NCI-H1092 (cell line): Measurements from ENCODE around the gene PARP9.
A peak's percentile ranks its signal among the peaks of the same experiment; 100 is the strongest.
"Not testable (repeated sequence)": the region's sequence is repeated elsewhere in the genome, so short reads cannot be mapped to it uniquely, and the experiment has no call there.

Source experiments
- DNase-seq: peaks from one replicate; lab custom pipeline; 2025; lab: John Stamatoyannopoulos, UW

PARP9 gene

DNA sequence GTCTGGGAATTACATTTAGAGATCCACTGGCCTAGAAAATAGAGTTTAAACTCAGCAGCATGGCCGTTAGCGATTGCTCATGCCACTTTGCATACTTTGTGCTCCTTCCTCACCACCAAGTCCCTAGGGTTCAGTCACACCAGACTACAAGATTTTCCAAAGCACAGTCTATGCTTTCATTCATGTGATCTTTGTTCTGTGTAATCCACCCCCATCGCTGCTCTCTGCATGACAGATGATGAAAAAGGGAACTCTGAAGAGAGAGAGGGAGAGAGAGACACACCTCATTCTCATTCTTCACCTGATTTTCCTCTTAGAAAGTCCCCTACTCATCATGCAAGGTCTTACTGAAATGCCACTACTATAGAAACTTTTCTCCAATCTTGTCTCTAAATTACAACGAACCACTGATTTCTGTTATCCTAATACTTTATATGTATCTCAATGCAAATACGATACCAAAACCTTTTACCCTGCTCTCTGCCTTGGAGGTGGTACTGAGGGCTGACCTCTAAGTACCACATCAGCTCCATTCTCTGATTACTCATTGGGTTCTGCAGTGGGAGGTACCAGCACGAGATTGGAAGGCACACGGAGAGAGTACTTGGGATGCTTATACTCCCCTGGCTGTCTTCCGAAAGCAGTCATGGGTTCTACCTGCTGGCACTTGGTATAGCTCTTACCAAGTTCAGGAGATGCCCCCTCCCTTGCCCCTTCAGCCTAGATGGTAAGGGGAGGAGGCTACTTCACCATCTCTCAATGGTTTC, 12.3 kb upstream of the PARP9 start:
- no peak for DNase-seq

GRCh38 chr3:122572940-122573412, 8.9 kb upstream of the PARP9 start:
- DNase-seq = no peak

GRCh38 chr3:122568755-122569154, 4.7 kb upstream of the PARP9 start:
- no peak for DNase-seq

DNA sequence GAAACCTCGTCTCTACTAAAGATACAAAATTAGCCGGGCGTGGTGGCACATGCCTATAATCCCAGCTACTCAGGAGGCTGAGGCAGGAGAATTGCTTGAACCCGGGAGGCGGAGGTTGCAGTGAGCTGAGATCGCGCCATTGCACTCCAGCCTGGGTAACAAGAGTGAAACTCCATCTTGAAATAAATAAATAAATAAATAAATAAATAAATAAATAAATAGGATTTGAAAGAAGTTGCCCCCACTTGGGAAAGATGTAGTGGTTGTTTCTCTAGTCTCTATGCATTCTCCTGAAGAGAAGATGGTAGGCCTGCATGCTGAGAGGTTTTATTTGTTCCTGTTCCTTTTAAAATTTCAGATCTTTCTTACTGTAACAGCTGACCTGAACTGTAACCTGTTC, 4.0 kb upstream of the PARP9 start:
- DNase-seq = not testable (repeated sequence)

DNA sequence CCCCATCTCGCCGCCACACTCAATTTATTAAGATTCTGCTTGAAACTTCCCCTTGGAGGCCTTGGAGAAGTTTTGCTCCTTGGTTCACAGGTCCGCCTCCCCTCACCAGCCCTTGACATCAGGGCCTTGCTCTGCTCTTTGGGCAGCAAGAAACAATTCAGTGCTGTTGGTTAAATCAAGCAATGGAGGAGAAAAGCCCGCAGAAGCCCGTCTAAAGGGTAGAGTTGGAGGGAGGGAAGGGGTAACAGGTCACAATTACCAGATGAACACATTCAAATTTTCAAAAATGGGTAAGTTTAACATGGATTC, 429 bp downstream of the PARP9 start:
- no peak for DNase-seq

- no peak for DNase-seq
Observed at GRCh38 chr3:122562923-122563716, 980 bp downstream of the PARP9 start.

GRCh38 chr3:122560680-122561079, 3.4 kb downstream of the PARP9 start:
- peak; percentile 23 for DNase-seq

DNA sequence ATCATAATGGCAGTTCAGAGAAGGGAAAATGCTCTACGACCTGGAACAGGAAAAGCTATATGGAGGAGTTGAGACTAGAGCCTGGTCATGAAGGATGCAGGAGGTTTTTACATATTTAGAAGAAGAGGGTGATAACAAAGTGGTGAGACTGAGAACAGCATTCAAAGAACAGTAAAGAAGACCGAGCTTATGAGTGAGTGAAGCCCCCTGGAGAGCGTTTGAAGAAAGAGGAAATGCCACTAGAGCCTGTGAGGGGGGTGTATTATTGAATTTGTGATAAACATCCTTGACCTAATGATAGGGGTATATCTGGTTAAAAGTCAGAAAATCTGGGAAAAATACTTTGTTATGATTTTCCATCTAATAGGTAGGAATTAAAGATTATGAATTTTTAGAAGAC, 4.2 kb downstream of the PARP9 start:
- no peak for DNase-seq

DNA sequence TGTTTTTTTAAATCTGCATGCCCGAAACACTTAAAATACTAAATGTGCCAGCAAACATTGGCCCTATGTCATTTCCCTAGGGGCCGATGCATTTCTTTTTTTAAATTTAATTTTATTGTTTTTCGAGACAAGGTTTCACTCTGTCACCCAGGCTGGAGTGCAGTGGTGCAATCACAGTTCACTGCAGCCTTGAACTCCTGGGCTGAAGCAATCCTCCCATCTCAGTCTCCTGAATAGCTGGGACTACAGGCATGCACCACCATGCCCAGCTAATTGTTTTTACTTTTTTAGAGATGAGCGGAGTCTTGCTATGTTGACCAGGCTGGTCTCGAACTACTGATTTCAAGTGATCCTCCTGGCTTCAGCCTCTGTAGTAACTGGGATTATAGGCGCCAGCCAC, 5.5 kb downstream of the PARP9 start:
- DNase-seq = no peak

DNA sequence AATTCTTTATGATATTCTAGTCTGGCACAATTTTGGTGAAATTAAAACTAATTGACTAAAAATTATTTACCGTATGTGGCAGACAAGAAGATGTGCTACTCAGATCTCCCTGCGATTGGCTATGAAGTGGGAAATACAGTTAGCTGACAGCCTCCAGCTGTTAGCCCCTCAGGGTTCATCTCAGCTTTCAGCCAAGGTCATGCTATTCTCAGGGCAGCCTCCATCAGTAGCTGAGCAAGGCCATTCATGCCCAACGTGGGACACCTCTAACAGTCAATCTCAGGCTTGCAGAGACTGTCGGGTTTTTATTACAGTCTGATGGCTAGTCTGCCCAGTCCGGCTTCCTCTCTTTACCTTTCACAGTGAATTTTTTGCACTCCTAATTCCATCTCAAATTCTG, 6.7 kb downstream of the PARP9 start:
- no peak for DNase-seq

GRCh38 chr3:122555275-122556071, 8.6 kb downstream of the PARP9 start:
- no peak for DNase-seq

DNA sequence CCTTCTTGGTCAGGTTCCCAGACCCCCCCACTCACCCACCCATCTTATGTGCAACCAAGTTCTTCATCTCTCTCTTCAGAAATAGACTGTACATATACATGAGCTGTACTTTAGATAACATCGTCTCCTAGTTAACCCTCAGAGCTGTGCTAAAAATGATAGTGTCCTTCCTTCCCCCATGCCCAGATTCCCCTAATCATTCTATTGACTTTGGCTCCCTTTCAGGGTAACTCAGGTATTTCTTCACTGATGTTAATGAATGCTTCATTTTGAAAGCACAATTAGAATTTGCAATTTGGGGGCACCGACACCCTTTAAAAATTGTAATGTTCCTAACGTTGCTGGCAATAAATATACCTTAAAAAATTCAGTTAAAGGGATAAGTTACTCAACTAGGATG, 10.9 kb downstream of the PARP9 start:
- no peak for DNase-seq

GRCh38 chr3:122548619-122549018, 15.5 kb downstream of the PARP9 start:
- DNase-seq = no peak

DNA sequence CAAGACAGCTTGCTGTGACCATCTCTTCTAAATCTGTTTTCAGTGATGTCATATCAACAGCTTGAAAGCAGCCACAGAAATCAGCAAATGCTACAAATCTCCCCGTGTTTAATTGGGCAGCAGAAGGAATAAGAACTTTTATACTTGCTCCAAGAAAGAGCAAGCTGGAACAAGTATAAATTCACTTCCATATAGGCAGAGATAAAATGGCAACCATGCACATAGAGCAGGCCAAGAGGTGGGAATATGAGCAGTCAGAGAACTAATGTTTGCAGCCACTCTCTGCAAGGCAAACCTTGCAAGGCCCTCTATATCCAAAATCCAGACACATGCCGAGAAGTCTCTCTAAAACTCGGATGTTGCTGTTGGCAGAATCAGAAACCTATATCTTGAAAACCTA, 16.0 kb downstream of the PARP9 start:
- no peak for DNase-seq

DNA sequence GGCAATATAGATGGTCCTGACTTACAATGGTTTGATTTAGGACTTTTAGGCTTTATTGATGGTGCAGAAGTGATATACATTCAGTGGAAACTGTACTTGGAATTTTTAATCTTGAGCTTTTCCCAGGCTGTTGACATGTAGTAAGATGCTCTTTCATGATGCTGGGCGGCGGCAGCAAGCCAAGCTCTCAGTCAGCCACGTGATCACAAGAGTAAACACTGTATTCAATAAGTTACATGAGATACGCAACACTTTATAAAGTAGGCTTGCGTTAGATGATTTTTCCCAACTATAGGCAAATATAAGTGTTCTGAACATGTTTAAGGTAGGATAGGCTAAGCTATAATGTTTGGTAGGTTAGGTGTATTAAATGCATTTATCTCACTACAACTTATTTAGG, 17.9 kb downstream of the PARP9 start:
- DNase-seq = no peak

DNA sequence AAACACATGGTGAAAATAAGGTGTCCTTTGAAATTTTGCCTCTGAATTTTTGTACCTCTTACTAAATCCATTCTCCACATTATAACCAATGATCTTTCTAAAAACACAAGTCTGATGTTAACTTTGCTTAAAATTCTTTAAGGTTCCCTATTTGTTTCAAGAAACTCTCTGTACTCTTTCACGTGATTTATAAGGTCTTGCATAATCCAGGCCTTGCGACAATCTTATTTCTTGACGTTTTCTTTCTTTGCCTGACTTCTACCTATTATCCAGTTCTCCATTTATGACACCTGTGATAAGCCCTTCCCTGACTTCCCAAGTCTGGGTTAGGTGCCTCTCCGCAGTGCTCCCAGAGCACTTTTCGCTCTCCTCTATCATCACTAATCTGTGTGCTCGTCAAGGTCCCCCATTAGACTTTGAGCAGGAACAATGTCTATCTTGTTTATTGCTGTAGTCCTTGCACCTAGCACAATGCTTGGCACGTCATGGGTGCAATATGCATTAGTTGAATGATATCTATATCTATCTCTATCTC, 25.1 kb downstream of the PARP9 start:
- no peak for DNase-seq

DNA sequence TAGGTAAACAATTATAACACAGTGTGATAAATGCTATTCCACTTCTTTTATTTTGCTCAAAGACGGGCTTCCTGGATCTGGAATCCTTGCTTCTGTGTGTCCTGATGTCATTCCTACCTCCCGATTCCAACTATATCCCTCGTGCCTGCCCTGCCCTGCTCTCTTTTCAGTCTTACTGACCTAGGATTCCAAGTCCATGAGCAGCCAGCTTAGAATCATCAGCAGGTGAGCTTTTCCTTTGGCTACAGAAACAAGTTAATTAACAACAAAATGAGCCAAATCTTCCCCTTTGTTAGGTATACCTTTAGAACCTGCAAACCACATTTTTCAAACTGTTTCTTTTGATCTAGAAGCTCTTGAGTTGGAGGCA, 27.5 kb downstream of the PARP9 start:
- no peak for DNase-seq

DNA sequence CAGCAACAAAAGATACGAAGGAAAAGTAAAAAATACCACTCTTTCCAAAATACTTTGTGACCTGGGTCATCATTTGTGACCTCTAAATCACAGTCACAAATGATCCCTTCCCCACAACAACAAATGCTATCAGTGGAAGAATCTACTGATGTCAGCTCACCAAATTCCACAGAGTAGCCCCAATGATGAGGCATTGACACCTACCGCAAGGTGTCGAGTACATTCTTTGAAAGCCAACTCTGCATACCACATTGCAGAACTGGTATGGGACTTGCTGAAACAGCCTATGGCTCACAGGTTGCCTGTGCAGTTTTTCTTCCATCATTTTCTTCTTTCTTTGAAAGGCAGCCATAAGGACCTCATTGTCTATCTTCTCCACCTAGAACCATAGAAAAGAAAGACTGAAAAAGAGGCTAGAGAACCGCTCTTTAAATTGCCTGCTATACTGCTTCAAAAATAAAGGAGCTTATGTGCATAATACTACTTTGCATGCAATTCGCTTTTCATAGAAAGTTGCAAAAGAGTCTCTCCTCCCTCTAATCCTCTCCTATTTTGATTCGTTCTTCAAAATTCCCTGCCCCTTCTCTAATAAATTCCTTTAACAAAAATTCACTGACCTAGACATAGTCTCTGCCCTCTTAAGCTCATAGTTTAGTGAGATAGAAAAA, 28.0 kb downstream of the PARP9 start:
- DNase-seq = no peak

GRCh38 chr3:122533931-122534334, 30.2 kb downstream of the PARP9 start:
- DNase-seq = no peak

- DNase-seq = no peak
Observed at GRCh38 chr3:122533480-122533879, 30.6 kb downstream of the PARP9 start.

GRCh38 chr3:122530164-122530563, 33.9 kb downstream of the PARP9 start:
- no peak for DNase-seq

DNA sequence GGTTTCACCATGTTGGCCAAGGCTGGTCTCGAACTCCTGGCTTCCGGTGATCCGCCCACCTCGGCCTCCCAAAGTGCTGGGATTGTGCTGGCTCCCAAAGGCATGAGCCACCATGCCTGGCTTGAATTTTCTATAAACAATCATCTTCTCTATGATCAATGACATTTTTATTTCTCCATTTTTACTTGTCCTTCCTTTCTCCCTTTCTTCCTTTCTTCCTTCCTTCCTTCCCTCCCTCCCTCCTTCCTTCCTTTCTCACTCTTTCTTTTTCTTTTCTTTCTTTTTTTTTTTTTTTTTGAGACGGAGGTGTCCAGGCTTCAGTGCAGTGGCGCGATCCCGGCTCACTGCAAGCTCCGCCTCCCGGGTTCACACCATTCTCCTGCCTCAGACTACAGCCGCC, 40.8 kb downstream of the PARP9 start:
- no peak for DNase-seq
